ENCODE data around the gene EVA1A.
A peak's percentile ranks its signal among the peaks of the same experiment; 100 is the strongest.

The EVA1A gene, protein sequence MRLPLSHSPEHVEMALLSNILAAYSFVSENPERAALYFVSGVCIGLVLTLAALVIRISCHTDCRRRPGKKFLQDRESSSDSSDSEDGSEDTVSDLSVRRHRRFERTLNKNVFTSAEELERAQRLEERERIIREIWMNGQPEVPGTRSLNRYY

DNA sequence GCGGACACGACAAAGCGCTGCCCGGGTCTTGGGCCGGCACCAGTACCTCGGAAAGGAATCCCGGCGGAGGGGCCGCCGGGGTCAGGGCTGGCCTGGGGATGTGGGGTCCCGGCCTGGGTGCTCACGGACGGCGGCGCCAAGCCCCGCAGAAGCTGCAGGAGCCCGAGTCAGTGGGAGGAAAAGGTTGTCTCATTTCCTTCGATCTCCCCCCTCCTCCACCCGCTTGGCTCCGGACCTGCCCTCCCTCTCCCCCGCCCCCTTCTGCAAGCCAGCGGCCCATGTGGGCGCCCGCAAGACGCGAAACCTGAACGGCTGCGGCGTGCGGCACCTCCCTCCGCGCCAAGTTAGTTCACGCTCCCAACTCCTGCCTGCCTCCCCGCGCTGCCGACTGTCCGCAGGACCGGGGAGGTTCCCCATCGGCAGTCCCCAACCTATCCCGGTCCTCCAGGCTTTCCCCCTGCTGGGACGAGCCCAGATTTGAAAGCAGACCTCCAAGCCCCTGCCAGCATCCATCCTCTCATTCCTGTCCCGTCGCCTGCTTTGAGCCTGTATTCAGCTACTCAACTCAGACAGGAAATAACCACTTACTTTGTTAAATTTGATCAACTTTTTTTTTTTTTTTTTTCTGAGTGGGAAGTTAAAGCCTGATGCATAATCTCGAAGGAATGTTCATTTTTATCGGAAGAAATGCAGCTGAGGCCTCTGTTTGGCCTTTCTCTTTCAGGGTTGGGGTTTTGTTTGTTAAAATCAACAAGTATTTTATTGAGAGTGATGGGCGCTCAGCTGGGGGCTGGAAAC is at the start of gene EVA1A:
Gene EVA1A (minus strand): TSS at position 172 of the 798 bp plus-strand sequence. CDS start 42,799 bp downstream, outside the sequence.
- DNase-seq = peak; percentile 83

DNA sequence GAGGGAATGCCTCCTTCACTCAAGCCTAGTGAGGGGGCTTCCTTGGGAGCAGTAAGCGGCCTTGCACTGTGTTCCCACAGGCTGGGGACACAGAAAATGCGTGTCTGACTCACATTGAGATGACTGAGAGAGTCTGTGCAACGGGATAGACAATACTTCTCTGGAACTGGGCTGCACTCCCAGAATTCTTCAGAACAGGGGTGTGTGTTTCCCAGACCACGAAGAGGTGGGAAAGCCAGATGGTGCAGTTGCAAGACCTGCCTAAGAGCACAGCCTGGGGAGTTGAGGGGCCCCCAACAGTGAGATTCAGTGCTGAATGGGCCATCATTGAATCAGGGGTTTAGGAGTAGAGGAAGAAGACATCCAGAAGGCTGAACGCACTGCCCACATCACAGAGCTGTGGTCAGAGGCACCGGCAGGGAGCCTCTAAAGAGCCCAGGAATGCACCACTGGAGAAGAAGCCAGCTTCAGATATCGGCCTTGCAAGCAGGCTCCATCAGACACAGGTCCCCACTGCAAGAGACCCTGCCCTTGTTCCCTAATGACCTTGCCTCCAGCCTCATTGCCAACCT is 49.3 kb upstream of the EVA1A start:
- DNase-seq = no peak

DNA sequence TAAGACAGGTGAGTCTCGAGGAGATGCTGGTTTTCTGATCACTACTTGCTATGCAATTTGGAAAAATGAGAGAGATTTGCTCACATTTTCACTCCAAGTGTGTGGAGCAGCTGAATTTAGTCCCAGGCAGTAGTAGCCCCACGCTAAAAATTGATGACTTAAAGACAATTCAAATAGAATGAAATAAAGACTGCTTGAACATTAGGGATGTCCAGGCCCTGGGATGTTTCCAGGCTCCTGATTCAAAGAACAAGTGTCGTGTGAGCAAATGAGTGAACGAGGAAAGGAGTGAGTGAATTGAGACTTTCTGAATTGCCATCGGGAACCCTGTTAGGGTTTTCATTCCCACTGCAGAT is 48.6 kb upstream of the EVA1A start:
- DNase-seq = no peak

DNA sequence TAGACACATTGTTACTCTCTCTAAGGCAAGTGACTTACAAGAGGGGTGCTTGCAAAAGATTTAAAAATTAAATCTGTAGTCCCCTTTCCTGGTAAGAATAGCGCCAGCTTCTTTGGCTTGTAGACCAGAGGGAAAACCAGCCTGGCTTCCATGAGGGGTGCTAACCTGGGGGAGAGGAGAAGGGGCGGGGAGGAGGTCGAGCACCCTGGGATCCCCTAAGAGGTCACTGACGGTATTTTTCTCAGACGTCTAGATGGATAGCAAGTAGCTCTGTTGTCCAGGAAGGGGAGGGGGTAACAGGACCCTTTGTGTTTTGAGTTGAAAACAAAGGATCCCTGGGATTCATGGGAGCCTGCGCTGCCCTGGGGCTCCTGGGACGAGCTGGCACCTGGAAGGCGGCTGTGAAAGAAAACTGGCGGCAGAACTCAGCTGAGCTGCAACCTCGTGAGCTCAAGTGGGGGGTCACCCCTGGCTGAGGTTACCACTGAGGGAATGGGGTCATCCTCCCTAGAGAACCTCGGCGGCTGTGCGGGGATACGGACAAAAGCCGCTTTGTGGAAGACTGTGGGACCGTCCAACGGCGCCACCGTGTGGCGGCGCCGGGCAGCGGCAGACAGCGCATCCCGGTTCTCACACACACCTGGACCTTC is 48.1 kb upstream of the EVA1A start:
- DNase-seq = peak; percentile 73

DNA sequence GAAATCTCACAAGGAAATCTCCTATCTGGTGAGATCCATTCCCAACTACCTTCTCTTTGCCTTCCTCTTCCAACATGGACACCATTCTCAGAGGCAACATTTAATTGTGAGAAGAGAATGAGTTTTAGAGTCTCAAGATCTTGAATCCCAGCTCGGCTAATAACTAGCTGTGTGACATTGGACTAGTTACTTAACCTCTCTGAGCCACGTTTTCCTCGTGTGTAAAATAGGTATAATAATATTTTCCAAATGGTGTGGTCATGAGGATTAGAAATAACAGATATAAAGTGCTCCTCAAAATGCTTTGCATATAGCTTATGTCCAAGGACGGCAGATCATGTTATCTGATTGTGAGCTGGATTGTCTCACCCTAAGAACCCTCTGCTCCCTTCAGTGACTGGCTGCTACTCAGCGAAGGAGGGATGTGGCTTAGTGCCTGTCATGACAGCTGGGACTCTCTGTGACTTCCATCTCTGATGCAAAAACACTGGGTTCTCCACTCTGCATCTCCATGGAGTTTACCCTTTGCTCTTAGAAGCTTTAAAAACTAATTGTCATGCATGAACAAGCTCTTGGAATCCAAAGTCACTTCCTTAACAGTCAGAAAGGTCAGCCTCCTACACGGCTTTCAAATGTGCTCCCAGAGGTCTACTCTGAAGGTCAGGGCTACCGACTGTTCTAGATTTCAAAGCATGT is 47.4 kb upstream of the EVA1A start:
- no peak for DNase-seq

DNA sequence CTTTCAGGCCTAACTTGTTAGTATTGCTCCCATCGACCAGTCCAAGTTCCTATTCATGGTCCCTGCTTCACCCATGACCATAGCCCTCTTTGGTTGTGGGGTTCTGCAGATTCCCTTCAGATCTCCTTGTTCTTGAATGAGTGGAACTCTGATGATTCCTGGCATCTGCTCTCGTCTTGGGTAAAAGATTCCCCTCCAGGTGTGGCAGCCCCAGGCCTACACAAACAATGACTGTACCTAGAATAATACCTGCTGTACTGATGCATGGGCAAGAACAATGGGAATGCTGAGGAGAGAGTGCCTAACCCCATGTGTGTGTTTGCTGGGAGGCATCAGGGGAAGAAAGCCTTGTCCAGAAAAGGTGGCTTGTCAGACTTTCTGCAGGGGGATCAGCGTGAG is 46.7 kb upstream of the EVA1A start:
- no peak for DNase-seq

DNA sequence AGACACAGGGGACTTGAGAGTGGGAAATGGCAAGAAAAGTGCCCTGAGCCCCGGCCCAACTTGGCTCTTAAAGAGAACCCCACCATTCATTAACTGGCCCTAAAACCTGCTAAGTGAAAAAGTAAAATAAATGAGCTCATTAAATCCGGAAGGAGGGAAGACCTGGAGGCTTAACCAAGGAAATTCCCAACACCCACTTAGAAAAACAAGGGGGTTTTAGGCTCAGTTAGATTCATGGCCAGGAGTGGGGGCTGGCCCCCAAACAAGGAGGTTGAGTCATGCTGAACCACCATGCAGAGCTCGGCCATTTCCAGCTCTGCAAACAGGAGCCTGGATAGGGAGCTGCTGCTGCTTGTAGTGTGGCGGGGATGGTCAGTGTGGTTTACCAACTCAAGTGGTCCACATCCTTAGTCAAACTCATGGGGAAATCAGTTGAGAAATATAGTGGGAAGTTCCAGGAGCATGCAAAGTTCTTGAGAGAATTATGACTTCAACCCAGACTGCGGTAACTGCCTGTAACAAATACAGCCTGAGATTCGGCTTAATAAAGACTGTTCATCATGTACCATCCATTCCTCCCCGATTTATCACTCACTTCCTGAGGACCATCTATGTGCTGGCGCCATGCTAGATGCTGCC is 46.1 kb upstream of the EVA1A start:
- peak; percentile 36 for DNase-seq

DNA sequence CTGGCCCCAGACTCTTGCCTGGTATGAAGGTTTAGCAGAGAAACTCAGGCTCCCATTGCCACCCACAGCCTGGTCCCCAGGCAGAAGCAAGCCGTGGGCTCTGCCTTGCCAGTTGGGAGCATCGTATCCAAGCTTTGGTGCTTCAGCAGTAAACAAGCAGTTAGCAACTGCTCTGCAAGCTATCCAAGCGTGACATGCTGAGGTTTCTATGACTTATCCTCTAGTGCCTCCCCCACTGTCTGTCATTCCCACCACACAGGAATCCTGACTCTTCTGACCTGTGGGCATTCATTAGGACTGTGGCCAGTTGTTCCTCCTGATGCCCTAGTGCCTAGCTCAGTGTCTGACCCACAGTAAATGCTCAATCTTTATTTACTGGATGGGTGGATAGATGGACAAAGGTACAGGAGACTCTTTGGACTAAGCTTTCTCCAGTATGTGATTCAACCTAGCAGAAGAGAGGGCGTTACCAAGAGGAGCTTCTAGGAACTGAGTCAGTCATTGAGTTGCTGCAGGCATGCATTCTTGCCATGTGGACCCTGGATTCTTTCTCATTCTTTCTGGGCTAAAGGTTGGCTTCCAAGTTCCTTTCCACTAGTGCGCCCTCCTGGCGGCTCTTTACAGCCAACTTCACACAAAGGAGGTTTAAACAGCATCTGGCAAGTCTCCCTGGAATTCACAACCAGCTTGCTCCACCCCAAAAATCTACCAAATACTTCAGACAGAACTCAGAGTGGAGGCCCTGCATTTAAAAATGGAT is 45.2 kb upstream of the EVA1A start:
- DNase-seq = no peak

DNA sequence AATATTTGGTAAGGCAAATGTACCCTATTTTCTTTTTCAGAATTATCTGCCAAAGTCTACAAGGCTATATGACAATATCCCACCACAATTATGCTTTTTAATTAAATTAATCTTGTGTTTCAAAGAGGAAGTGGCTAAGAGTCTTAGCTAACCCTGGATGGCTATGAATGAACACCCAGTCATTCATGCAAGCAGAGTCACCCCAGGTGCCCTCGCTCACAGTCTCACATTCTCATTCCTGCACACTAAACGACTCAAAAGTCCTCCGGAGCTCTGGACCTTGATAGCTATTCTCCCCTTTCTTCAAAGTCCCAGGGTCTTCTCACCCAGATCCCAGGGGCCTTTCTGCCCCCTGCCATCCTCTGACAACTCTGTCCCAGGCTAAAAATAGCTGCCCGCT is 43.7 kb upstream of the EVA1A start:
- DNase-seq = no peak

DNA sequence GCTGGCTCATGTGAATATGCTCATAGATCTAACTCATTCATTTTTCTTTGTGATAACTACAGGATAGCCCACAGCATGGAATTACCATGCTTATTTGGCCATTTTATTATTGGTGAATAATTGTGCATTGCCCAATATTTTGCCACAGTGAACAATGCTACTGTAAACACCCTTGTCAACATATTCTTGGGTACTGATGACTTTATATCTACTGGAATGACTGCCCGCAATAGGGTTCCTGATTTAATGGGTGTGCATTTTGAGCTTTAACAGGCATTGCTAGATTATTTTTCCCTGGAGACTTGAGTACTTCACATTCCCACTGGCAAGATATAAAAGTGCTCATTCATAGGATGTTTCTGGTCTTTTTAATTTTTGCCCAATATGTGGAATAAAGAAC is 42.7 kb upstream of the EVA1A start:
- DNase-seq = no peak

DNA sequence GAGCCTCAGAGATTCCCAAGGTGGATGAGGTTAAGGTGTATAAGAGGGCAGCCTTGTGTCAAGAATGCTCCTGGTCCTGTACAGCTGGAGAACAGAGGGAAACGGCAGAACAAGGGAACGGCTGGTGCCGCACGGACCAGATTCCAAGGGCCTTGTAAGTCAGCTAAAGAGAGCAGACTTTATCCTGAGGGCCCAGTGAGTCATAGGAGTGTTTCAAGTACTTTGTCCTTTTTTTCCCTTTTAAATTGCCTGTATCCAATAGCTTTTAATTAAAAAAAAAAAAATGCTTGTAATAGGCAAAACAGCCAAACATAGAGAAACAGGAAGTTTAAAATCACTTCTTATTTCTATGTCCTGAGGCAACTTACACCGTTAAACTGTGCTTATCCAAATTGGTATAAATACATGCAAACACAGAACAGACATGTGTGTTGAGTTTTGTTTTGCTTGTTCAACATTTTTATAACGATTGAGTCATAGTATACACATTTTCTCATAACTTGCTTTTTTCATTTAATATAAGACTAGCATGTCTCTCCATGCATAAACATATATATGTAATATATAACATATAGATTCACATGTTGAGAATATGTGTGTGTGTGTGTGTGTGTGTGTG is 42.1 kb upstream of the EVA1A start:
- DNase-seq = no peak

DNA sequence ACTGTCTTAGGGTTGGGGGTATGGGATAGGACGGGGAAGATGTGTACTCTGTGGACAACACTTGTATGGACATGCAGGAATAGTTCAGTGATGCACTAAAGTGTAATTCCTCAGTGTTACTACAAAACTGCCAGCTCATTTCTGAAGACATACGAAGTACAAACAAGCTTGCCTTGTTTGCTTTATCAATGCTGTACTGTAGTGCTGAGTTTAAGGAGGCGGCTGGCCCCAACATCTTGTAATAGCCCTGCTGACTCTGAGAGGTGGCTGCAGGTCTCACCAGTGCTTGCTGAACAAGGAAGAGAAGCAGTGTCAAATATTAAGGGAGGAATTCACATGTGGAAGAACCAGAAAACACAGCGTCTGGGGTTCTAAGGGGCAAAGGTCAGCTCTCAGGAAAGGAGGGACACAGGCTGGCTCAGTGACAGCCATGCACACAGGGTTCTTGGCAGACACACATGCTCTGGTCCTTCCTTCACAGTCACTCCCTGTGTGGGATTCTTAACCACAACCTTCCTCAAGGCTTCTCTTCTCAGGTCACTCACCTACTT is 39.8 kb upstream of the EVA1A start:
- no peak for DNase-seq

DNA sequence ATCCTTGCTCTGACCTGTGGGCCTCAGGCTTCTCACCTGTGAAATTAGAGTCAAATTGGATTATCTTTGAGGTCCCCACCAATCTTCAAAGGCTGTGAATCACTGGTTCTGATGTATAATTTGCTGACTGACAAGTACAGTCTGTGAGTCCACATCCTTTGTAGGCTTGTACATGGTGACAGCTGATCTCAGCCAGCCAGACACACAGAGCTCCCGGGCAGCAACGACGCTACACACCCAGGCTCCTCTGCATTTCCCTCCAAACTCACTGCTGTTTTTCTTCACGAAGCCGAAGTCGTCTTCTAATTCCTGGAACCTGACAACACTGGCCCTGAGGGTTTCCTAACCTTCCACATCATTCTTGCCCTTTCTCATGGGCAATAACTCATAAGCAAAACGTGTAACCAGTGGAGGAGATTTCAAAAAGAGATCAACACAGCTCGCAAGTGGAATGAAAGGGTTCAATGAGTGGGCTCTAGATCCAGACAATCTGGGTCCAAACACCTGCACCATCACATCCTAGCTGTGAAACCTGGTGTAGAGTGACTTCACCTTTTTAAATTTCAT is 37.9 kb upstream of the EVA1A start:
- no peak for DNase-seq

DNA sequence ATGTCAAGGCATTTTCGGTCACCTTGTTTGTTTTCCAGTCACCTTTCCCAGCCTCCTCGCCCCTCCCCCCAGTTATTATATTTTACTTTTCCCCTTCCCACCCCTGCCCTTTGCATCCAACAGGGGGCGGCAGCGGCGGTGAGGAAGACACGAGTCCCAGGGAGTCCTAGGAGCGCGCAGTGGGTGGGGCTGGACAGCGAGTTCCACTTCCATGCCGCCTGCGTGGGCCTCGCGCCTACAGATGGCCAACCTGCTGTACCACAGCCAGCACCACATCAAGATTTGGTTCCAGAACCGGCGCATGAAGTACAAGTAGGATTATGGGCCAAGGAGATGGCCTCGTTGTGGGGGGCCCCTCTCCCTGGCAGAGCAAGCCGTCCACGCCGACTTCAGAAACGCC is 37.2 kb upstream of the EVA1A start:
- no peak for DNase-seq

DNA sequence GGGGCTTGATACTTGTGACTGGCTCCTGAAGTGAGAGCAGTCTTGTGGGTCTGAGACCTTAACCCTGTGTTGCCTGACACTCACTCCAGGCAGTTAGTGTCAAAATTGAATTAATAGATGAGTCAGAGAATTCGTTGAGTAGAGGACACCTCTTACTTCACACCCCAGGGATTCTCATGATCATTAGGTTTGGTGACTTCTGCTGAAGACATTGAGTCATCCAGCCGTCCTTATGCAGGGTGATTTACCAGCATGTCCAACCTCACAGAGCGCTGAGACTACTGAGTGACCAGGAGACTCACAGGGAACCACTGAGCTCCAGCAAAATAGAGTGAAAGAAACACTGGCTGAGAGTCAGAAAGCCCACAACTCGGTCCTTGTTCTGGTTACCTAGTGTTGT is 36.0 kb upstream of the EVA1A start:
- DNase-seq = no peak

DNA sequence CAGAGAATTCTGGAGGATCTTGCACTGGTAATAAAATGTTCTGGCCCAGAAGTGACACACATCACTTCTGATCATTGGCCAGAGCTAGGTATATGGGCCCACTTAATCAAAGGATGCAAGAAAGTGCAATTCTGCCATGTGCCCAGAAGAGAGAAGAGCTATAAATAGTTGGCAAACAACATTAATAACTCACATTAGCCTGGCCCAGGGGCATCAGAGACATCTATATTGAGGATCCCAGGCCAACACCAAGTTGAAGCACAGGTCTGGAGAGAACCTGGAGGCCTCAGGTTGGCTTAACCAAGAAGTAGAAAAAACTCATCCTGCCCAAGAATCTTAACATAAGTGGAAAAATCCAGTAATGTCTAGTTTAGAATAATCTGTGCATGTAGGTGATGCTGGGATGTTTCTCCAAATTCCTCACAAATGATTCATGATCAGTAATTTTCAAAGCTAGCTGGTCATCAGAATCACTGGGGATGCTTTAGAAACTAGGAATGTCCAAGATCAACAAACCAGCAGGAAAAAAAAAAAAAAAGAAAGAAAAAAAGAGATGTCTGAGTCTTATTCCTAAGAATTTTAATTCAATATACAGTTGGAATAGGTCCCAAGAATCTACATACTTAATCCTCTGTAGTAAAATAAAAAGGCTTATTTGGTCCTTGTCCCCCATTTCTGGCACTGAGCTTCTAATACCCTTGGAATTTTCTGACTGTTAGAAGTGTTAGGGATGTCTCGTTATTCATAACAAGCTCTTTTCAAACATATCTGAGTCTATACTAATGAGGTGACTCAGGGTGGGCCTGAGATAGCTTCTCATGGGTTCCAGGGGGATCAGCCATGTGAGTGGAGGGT is 35.0 kb upstream of the EVA1A start:
- no peak for DNase-seq

DNA sequence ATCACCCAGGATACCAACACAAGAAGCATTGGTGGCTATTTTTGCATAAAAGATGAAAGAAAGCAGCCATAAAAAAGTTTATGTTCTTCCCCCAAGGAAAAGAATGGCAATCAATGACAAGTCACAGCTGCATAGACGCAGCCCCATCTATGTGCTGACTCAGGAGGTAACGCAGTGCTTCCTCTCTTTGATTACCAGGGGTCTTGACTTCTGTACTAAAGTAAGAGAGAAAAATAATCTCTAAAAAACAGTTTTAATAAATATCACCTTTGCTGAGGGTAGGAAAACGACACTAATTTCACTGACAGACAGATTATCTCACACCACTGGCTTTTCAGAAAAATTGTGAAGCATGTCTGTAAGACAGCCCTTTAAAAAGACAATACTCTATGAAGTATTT is 33.9 kb upstream of the EVA1A start:
- no peak for DNase-seq

DNA sequence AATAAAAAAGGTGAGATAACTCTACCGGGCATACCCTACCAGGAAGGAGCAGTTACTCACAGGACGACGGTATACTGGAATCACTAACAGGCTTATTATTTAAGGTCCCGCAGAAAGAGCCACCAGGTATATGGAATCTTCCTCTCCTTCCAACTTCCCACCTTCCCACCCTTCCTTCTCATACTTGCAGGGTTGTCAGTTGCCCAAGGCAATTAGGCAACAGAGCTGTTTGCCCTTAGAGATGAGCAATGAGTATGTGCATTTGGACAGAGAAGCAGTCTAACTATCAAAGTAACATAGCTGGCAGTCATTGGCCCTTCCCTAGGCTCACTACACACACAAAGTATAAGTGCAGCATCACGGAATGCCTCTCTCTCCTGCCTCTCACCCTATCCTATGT is 32.1 kb upstream of the EVA1A start:
- DNase-seq = no peak

DNA sequence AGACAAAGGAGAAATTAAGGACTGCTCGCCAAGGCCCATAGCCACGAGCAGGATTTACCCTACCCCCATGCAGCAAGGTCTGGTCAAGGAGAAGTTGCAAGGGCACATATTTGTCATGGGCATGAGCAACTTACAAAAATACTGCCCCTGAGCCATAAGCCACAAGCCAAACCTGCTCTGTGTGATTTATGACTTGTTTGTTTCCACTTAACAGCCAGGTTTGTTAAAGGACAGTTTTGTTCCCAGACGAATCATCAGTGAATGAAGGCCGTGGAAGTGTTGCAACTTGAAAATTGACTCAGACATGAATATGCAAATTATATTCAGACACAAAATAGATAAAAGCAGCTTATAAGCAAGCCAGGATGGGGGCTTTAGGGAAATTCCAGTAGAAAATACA is 31.3 kb upstream of the EVA1A start:
- no peak for DNase-seq
